SK-N-MC (cell line): ENCODE measurements around the gene TCF12.

ENCODE experiments used
- EZH2 ChIP-seq: fragments of 200-600 bp; sonication (generic); IDR thresholded peaks from one replicate; pipeline ENCODE4 v1.6.1; 2017; ENCODE audit warnings: antibody characterized with exemption
- FOXP2 ChIP-seq: optimal IDR thresholded peaks from 2 replicates; pipeline ENCODE3; 2011; ENCODE audit warnings: mild to moderate bottlenecking, moderate library complexity; ENCODE audit not compliant: insufficient read depth; ENCODE audit errors: extremely low read length, control extremely low read depth
- POLR2AphosphoS5 ChIP-seq: IDR thresholded peaks from 2 replicates; pipeline ENCODE4 v1.6.1; 2012; ENCODE audit warnings: mild to moderate bottlenecking, low read depth, low read length, borderline replicate concordance

- TF ChIP-seq EZH2: no peak
- TF ChIP-seq POLR2AphosphoS5: no peak
- TF ChIP-seq FOXP2: no peak
Observed at GRCh38 chr15:57143511-57144078, 225.2 kb downstream of the TCF12 start.
